ENCODE data around the gene SORCS2.

The SORCS2 gene

GRCh38 chr4:7186516-7187167, 5.7 kb upstream of the SORCS2 start:
- DNase-seq (ENCODE audit: low spot score) = no peak

- no peak for DNase-seq (ENCODE audit: low spot score)
Measured at GRCh38 chr4:7187168-7187535, 5.2 kb upstream of the SORCS2 start.

GRCh38 chr4:7187691-7188090, 4.6 kb upstream of the SORCS2 start:
- DNase-seq (ENCODE audit: low spot score) = no peak

GRCh38 chr4:7189066-7189465, 3.3 kb upstream of the SORCS2 start:
- DNase-seq (ENCODE audit: low spot score) = no peak

- no peak for DNase-seq (ENCODE audit: low spot score)
Measured at GRCh38 chr4:7189475-7190277, 2.7 kb upstream of the SORCS2 start.

GRCh38 chr4:7190278-7190594, 2.1 kb upstream of the SORCS2 start:
- no peak for DNase-seq (ENCODE audit: low spot score)

GRCh38 chr4:7190691-7191545, 1.4 kb upstream of the SORCS2 start:
- no peak for DNase-seq (ENCODE audit: low spot score)

GRCh38 chr4:7191546-7192251, 639 bp upstream of the SORCS2 start:
- DNase-seq (ENCODE audit: low spot score) = no peak

GRCh38 chr4:7193030-7193958, 956 bp downstream of the SORCS2 start:
- DNase-seq (ENCODE audit: low spot score) = no peak

GRCh38 chr4:7194251-7195140, 2.2 kb downstream of the SORCS2 start:
- DNase-seq (ENCODE audit: low spot score) = no peak

GRCh38 chr4:7195141-7195515, 2.8 kb downstream of the SORCS2 start:
- no peak for DNase-seq (ENCODE audit: low spot score)

- DNase-seq (ENCODE audit: low spot score) = no peak
Measured at GRCh38 chr4:7195546-7196287, 3.4 kb downstream of the SORCS2 start.

- no peak for DNase-seq (ENCODE audit: low spot score)
Measured at GRCh38 chr4:7196288-7196651, 3.9 kb downstream of the SORCS2 start.

- no peak for DNase-seq (ENCODE audit: low spot score)
Measured at GRCh38 chr4:7196736-7197135, 4.4 kb downstream of the SORCS2 start.

GRCh38 chr4:7197910-7198309, 5.6 kb downstream of the SORCS2 start:
- no peak for DNase-seq (ENCODE audit: low spot score)

GRCh38 chr4:7198440-7199128, 6.2 kb downstream of the SORCS2 start:
- DNase-seq (ENCODE audit: low spot score) = no peak

- no peak for DNase-seq (ENCODE audit: low spot score)
Measured at GRCh38 chr4:7199129-7199725, 6.9 kb downstream of the SORCS2 start.

GRCh38 chr4:7199771-7200441, 7.6 kb downstream of the SORCS2 start:
- DNase-seq (ENCODE audit: low spot score) = no peak

Data from kidney capillary endothelial cell (primary cell).